WTC11 (cell line): ENCODE data around the gene IPP. TPM values are rescaled to one million over a fixed set of nuclear protein-coding genes. Genes with fewer than 3 reads are reported as not detected.

Source experiments
- ATAC-seq: fragments of 200-7000 bp; cut with Tn5 transposase; 2 replicates; pipeline ENCODE4 v1.10.0; 2021; ENCODE audit warnings: mild to moderate bottlenecking, moderate library complexity
- CTCF ChIA-PET: fragments of 300-600 bp; sonication (Branson Sonifier 250); formaldehyde crosslinking; loops from one replicate; lab custom pipeline; 2021; ENCODE audit warnings: antibody characterized with exemption; lab: Charles Lee
- POLR2A ChIA-PET: fragments of 350-600 bp; sonication (Branson Sonifier 250); formaldehyde crosslinking; loops from one replicate; lab custom pipeline; 2021; ENCODE audit warnings: antibody characterized with exemption; lab: Charles Lee
- DNase-seq: peaks from one replicate; pipeline ENCODE4 v3.0.0; 2021; ENCODE audit warnings: low spot score
- H3K27ac Mint-ChIP-seq: 2 replicates; pipeline ENCODE4 v1.8.0; 2021; ENCODE audit warnings: mixed read lengths
- H3K27me3 Mint-ChIP-seq: 2 replicates; pipeline ENCODE4 v1.8.0; 2021; ENCODE audit warnings: low read depth, mild to moderate bottlenecking, moderate library complexity, mixed read lengths
- H3K36me3 Mint-ChIP-seq: 2 replicates; pipeline ENCODE4 v1.8.0; 2021; ENCODE audit warnings: mixed read lengths
- H3K4me1 Mint-ChIP-seq: 2 replicates; pipeline ENCODE4 v1.8.0; 2022; ENCODE audit warnings: mixed read lengths
- H3K4me3 Mint-ChIP-seq: 2 replicates; pipeline ENCODE4 v1.8.0; 2021; ENCODE audit warnings: mild to moderate bottlenecking, moderate library complexity, mixed read lengths
- H3K9me3 Mint-ChIP-seq: 2 replicates; pipeline ENCODE4 v1.8.0; 2021; ENCODE audit warnings: mixed read lengths
- CBFB ChIP-seq: sonication (generic); formaldehyde crosslinking; IDR thresholded peaks from 2 replicates; pipeline ENCODE4 v1.8.1; 2022; ENCODE audit warnings: mild to moderate bottlenecking, low read depth, missing genetic modification reagents
- CREB1 ChIP-seq: sonication (generic); formaldehyde crosslinking; IDR thresholded peaks from 2 replicates; pipeline ENCODE4 v1.8.0; 2023; ENCODE audit warnings: mild to moderate bottlenecking, missing genetic modification reagents
- ELF4 ChIP-seq: sonication (generic); formaldehyde crosslinking; IDR thresholded peaks from 2 replicates; pipeline ENCODE4 v1.8.1; 2022; ENCODE audit warnings: low read depth, mild to moderate bottlenecking, moderate library complexity, missing genetic modification reagents
- ETV6 ChIP-seq: sonication (generic); formaldehyde crosslinking; IDR thresholded peaks from 2 replicates; pipeline ENCODE4 v1.8.1; 2022; ENCODE audit warnings: mild to moderate bottlenecking, missing genetic modification reagents
- MXD4 ChIP-seq: fragments of 250-450 bp; sonication (Bioruptor Pico); IDR thresholded peaks from 2 replicates; pipeline ENCODE4 v1.8.0; 2021; ENCODE audit warnings: mild to moderate bottlenecking, moderate library complexity, borderline replicate concordance
- PRRX2 ChIP-seq: fragments of 250-450 bp; sonication (Bioruptor Pico); IDR thresholded peaks from 2 replicates; pipeline ENCODE4 v1.8.0; 2021; ENCODE audit warnings: mild to moderate bottlenecking
- ZNF121 ChIP-seq: sonication (generic); formaldehyde crosslinking; IDR thresholded peaks from 2 replicates; pipeline ENCODE4 v1.8.0; 2023; ENCODE audit warnings: missing genetic modification reagents
- total RNA-seq: library from RNA; stranded (reverse); gene quantifications from 3 replicates; pipeline ENCODE4 v1.2.3, GENCODE V29; 2021
- TF ChIP-seq, protein P1 (sequence below): fragments of 250-450 bp; sonication (Bioruptor Pico); IDR thresholded peaks from 2 replicates; pipeline ENCODE4 v2.1.2; 2022; ENCODE audit warnings: mild to moderate bottlenecking, moderate library complexity
- TF ChIP-seq, protein P2 (sequence below): fragments of 250-450 bp; sonication (Bioruptor Pico); IDR thresholded peaks from 2 replicates; pipeline ENCODE4 v1.8.0; 2021; ENCODE audit warnings: mild to moderate bottlenecking
- TF ChIP-seq, protein P3 (sequence below): sonication (generic); formaldehyde crosslinking; IDR thresholded peaks from 2 replicates; pipeline ENCODE4 v1.8.0; 2022; ENCODE audit warnings: mild to moderate bottlenecking, missing genetic modification reagents
- TF ChIP-seq, protein P4 (sequence below): fragments of 250-450 bp; sonication (Bioruptor Pico); conservative IDR thresholded peaks from 2 replicates; pipeline ENCODE4 v1.9.0; 2021; ENCODE audit warnings: mild to moderate bottlenecking
- TF ChIP-seq, protein P5 (sequence below): sonication (generic); formaldehyde crosslinking; conservative IDR thresholded peaks from 2 replicates; pipeline ENCODE4 v1.8.1; 2022; ENCODE audit warnings: mild to moderate bottlenecking, missing genetic modification reagents
- TF ChIP-seq, protein P6 (sequence below): sonication (generic); formaldehyde crosslinking; IDR thresholded peaks from 2 replicates; pipeline ENCODE4 v1.8.0; 2023; ENCODE audit warnings: mild to moderate bottlenecking, missing genetic modification reagents

The IPP gene
- total RNA-seq, 1 experiment from 2014 or later = 6.3 TPM

DNA sequence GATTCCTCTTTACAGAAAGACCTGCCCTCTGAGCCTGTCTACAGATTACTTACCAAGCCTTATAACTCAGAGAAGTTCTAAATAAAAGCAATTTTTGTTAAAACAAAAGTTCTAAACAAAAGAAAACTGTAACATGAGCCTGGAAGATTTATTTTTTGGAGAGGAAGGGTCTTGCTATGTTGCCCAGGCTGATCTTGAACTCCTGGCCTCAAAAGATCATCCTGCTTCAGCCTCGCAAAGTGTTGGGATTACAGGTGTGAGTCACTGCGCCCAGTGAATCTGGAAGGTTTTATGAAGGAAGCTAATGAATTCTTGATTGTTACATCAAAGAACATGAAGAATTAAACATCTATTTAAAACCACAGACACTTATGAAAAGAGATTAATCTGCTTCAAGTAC is 91.2 kb downstream of the IPP start:
- ChIA-PET CTCF (no interaction called here), POLR2A (no interaction called here)
- no peak for ATAC-seq
- peaks cover 67% of the 10 kb centered on the region for H3K36me3 Mint-ChIP-seq
- peaks cover 17% of the 10 kb centered on the region for H3K4me1 Mint-ChIP-seq
- TF ChIP-seq CREB1 (CRISPR knock-in tag) (no peak), ZNF121 (CRISPR knock-in tag) (peak; percentile 57; the same call in 1 of the 2 replicates)
- no peak overlapping the region for H3K4me3 Mint-ChIP-seq
- H3K27ac Mint-ChIP-seq = no peak overlapping the region
- H3K27me3 Mint-ChIP-seq = no peaks in the 10 kb centered on the region
- no peak for DNase-seq
- H3K9me3 Mint-ChIP-seq = no peaks in the 10 kb centered on the region

DNA sequence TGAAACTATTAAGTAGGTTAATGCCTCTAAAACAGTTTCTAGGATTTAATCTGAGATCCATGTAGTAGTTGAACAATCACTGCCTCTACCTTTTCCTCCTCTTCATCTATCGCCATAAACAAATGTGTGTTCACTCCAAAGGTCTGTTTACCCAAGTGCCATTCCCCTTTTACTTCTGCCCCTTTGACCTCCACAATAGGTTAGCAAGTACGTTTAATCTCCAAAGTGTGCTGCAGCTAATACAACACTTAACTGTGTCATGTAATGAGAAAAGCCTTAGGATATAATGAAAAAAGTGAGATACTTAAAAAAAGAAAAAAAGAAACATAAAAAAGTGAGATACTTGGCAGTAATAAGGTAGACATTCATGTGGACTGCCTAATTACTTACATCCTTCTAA is 92.3 kb downstream of the IPP start:
- TF ChIP-seq, protein P1, sequence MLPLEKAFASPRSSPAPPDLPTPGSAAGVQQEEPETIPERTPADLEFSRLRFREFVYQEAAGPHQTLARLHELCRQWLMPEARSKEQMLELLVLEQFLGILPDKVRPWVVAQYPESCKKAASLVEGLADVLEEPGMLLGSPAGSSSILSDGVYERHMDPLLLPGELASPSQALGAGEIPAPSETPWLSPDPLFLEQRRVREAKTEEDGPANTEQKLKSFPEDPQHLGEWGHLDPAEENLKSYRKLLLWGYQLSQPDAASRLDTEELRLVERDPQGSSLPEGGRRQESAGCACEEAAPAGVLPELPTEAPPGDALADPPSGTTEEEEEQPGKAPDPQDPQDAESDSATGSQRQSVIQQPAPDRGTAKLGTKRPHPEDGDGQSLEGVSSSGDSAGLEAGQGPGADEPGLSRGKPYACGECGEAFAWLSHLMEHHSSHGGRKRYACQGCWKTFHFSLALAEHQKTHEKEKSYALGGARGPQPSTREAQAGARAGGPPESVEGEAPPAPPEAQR = no peak
- no peaks in the 10 kb centered on the region for H3K9me3 Mint-ChIP-seq
- CTCF ChIA-PET = interaction anchor here (0.6 kb wide), 1 partner anchor 446 kb away, joined by 5 read pairs; no protein-coding TSS in a partner anchor

DNA sequence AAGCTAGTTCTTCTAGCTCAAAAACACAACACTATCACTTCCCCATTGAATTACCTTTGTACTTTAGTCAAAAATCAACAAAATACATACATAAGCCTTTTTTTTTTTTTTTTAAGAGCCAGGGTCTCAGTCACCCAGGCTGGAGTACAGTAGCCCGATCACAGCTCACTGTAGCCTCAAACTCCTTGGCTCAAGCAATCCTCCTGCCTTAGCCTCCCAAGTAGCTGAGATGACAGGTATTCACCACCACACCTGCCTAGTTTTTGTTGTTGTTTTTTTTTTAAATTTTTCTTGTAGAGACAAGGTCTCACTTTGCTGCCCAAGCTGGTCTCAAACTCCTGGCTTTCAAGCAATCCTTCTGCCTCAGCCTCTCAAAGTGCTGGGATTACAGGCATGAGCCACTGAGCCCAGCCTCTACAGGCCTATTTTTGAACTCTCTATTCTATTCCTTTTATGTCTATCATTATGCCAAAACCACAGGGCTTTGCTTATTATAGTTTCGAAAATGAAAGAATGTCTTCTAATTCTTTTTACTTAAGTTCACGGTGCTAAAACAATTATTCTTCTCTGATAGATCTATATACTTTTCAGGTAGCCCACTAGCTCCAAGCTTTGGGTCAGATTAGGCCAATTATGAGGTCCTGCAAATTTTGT is 93.8 kb downstream of the IPP start:
- no peak overlapping the region for H3K4me3 Mint-ChIP-seq
- H3K27ac Mint-ChIP-seq = no peak overlapping the region
- CTCF ChIA-PET = no interaction called here
- H3K27me3 Mint-ChIP-seq = no peaks in the 10 kb centered on the region
- TF ChIP-seq CREB1 (CRISPR knock-in tag) (no peak), CBFB (CRISPR knock-in tag) (no peak)
- TF ChIP-seq, protein P2, sequence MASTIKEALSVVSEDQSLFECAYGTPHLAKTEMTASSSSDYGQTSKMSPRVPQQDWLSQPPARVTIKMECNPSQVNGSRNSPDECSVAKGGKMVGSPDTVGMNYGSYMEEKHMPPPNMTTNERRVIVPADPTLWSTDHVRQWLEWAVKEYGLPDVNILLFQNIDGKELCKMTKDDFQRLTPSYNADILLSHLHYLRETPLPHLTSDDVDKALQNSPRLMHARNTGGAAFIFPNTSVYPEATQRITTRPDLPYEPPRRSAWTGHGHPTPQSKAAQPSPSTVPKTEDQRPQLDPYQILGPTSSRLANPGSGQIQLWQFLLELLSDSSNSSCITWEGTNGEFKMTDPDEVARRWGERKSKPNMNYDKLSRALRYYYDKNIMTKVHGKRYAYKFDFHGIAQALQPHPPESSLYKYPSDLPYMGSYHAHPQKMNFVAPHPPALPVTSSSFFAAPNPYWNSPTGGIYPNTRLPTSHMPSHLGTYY = no peak
- TF ChIP-seq, protein P3, sequence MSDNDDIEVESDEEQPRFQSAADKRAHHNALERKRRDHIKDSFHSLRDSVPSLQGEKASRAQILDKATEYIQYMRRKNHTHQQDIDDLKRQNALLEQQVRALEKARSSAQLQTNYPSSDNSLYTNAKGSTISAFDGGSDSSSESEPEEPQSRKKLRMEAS (CRISPR knock-in tag) = no peak
- peaks cover 80% of the 10 kb centered on the region for H3K36me3 Mint-ChIP-seq
- no peak for ATAC-seq
- POLR2A ChIA-PET = no interaction called here
- no peak for DNase-seq
- peaks cover 8% of the 10 kb centered on the region; the same call in 1 of the 2 replicates for H3K4me1 Mint-ChIP-seq
- no peaks in the 10 kb centered on the region for H3K9me3 Mint-ChIP-seq

More for the DNA sequence above, 92.3 kb downstream of the IPP start:
- peaks cover 10% of the 10 kb centered on the region for H3K4me1 Mint-ChIP-seq
- H3K36me3 Mint-ChIP-seq = peaks cover 68% of the 10 kb centered on the region
- DNase-seq (no peak), ATAC-seq (no peak)
- no peaks in the 10 kb centered on the region for H3K27me3 Mint-ChIP-seq
- peak overlapping the region; percentile 21; the same call in 1 of the 2 replicates for H3K27ac Mint-ChIP-seq
- no peak overlapping the region for H3K4me3 Mint-ChIP-seq
- POLR2A ChIA-PET = no interaction called here

DNA sequence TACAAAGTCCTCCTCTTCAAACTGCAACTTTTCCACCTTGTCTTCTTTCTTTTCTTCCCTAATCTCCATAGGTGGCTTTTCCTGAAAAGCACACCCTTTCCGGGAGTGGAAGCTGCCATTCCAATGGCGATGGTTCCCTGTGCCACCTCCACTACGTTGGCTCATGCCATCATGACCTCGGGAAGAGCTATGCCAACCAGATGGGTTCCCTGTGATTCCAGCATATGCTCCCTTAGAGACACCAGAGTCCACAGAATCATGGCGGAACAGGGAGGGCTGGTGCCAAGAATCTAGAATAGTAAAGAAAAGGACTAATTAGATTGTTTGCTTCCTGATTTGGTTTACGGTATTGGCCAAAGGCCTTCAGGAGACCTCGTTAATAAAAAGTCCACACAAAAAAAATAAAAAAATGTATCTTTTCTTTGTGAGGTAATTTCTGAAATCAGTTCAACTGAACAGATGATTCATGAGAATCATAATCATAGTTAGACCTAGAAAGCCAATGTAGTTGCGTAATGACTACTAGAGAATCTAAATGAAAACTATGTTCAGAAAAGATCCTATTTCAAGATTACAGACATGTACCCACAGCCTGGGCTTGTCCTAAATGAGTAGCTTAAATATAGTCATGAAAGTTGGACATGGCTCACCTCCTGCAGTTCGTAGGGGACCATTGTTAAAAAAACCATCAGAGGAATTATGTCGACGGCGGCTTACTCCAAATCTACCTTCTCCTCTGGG is 95.7 kb downstream of the IPP start:
- H3K27ac Mint-ChIP-seq = no peak overlapping the region; the same call in 1 of the 2 replicates
- H3K4me3 Mint-ChIP-seq = no peak overlapping the region
- peaks cover 8% of the 10 kb centered on the region; the same call in 1 of the 2 replicates for H3K4me1 Mint-ChIP-seq
- no peak for DNase-seq
- H3K27me3 Mint-ChIP-seq = no peaks in the 10 kb centered on the region
- TF ChIP-seq, protein P3 (CRISPR knock-in tag) = no peak
- no peak for TF ChIP-seq MXD4 (CRISPR knock-in tag)
- TF ChIP-seq, protein P4, sequence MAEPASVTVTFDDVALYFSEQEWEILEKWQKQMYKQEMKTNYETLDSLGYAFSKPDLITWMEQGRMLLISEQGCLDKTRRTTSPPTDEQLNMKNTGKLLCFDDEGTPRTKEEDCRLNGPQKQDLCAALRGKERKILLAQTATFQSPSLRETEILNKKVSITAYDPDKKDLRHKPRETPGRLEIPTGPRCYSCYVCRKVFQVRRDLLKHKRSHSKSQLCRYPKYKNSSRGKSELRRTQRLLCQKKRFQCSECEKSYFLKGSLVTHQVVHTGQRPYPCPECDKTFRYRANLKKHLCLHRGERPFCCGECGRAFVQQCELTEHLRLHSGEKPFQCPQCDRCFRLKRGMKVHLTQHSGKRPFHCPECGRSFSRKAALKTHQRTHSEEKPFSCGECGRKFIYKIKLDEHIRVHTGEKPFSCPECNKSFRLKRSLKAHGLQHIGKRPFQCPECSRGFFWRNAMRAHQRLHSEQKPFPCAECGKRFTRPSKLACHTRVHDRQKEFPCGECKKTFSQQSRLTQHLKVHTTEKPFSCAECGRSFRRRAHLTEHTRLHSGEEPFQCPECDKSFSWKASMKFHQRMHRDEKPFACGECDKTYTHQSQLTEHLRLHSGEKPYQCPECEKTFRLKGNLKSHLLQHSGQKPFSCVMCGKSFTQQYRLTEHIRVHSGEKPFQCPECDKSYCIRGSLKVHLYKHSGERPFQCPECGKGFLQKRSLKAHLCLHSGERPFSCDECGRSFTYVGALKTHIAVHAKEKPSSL (CRISPR knock-in tag) = no peak
- no peak for TF ChIP-seq ETV6 (CRISPR knock-in tag)
- no peak for TF ChIP-seq PRRX2 (CRISPR knock-in tag)
- TF ChIP-seq, protein P5, sequence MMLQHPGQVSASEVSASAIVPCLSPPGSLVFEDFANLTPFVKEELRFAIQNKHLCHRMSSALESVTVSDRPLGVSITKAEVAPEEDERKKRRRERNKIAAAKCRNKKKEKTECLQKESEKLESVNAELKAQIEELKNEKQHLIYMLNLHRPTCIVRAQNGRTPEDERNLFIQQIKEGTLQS (CRISPR knock-in tag) = no peak
- TF ChIP-seq, protein P6, sequence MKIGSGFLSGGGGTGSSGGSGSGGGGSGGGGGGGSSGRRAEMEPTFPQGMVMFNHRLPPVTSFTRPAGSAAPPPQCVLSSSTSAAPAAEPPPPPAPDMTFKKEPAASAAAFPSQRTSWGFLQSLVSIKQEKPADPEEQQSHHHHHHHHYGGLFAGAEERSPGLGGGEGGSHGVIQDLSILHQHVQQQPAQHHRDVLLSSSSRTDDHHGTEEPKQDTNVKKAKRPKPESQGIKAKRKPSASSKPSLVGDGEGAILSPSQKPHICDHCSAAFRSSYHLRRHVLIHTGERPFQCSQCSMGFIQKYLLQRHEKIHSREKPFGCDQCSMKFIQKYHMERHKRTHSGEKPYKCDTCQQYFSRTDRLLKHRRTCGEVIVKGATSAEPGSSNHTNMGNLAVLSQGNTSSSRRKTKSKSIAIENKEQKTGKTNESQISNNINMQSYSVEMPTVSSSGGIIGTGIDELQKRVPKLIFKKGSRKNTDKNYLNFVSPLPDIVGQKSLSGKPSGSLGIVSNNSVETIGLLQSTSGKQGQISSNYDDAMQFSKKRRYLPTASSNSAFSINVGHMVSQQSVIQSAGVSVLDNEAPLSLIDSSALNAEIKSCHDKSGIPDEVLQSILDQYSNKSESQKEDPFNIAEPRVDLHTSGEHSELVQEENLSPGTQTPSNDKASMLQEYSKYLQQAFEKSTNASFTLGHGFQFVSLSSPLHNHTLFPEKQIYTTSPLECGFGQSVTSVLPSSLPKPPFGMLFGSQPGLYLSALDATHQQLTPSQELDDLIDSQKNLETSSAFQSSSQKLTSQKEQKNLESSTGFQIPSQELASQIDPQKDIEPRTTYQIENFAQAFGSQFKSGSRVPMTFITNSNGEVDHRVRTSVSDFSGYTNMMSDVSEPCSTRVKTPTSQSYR (CRISPR knock-in tag) = no peak
- no peak for TF ChIP-seq ELF4 (CRISPR knock-in tag)
- ChIA-PET POLR2A (no interaction called here), CTCF (no interaction called here)
- H3K9me3 Mint-ChIP-seq = no peaks in the 10 kb centered on the region
- no peak for ATAC-seq
- peaks cover 83% of the 10 kb centered on the region for H3K36me3 Mint-ChIP-seq
